Adipose tissue (tissue), 3 donors: ENCODE results near the gene DNASE1L2. TPM values are rescaled to one million over a fixed set of nuclear protein-coding genes. Genes with fewer than 3 reads are reported as not detected.
"Not testable (repeated sequence)": the region's sequence is repeated elsewhere in the genome, so short reads cannot be mapped to it uniquely, and the experiment has no call there.

Experiments
- H3K27ac ChIP-seq: one replicate; pipeline ENCODE4 v1.5.1; 2013; ENCODE audit warnings: low read depth, low read length
- WGBS, 3 donors: extraction: QIAGEN DNeasy Blood & Tissue Kit; methylation state at CpG; one replicate each; pipeline ENCODE4 v1.1.7; 2013; 5-methylcytosine and 5-hydroxymethylcytosine counted together
- polyA plus RNA-seq, 3 donors: library from polyadenylated mRNA; stranded (reverse); fragments of 200-250 nt; gene quantifications; one replicate each; pipeline ENCODE4 v1.2.3, GENCODE V29; 2013
- donor health status: healthy with polysubstance abuse.
- donor health status: Bipolar disorder and iron deficiency.
- donor health status: healthy.

The DNASE1L2 gene
- polyA plus RNA-seq, 3 donors = 0.41 to 0.45 (median 0.45) TPM

DNA sequence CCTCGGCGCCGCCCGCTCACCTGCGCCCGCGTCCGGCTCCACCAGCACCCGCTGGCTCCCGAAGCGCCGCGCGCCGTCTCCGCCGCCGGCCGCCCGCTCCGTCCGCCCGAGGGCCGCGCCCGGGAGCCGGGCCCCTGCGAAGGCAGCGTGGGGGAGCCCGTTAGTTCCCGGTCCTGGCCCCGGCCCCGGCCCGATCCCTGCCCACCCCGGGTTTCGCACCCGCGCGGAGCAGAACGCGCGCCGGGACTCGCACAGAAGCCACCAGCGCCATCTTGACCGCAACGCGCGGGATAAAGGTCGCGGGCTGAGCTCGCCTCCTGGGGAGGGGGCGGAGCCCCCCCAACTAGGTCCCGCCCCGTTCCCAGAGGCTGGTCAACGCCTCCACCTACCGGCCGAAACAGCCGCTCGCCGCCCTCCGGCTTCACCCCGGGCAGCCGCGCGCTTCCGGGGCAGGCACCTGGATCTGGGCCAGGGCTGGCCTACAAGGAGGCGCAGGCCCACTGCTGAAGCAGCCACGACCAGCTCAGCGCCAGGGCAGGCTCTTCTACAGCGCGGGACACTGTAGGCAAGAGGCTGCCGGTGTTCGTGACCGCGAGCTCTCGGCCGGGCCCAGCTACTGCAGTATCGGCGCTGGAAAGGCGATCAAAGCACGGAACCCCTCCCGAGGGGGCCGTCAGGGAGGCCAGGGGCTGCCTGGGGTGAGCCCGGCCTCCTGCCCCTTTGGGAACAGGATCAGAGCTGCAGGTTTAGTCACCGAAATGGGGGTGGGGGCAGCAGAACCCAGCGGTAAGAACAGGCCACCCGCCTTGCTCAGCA, 15.3 kb downstream of the DNASE1L2 start, which contains the start of gene ECI1:
ECI1 (minus strand) TSS at position 292 of the 816 bp plus-strand sequence; CDS start at position 271, 21 bp downstream.
- H3K27ac ChIP-seq = no peak within 1 kb of the TSS
- 2 to 3% (median 2%) methylated on average over 68 to 88 of the region's 88 CpGs for WGBS, 3 donors

DNA sequence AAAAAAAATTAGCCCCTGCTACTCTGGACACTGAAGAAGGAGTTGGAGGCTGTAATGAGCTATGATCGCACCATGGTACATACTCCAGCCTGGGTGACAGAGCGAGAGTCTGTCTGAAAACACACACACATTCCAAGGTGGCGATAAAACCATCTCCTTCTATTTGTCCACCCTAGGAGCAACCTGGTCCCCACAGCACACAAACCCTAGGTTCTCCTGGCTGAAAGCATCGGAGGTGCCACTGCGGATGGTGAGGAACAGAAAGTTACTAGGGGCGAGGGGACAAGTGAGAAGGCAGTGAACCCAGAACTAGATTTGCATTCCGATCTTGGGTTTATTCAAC, 16.5 kb downstream of the DNASE1L2 start:
- 92 to 97% (median 94%) methylated on average over 7 of the region's 7 CpGs for WGBS, 3 donors
- no peak overlapping the region for H3K27ac ChIP-seq

DNA sequence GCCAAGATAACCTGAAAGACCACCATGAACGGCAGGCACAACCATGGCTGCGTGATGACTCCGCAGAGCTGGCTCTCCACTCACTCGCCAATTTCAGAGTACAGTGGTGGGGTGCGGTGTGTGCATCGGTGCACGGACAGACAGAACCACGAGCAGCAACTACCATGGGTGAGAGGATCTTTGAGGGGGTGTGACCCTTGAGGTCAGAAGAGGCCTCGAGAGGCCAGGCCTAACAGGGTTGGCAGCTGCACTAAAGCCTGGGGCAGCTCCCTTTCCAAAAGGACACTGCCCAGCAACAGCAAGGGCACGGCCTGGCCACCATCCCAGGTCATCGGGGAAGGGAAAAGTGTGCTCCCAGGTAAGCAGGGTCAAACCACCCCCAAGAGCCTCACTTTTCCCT, 17.0 kb downstream of the DNASE1L2 start:
- WGBS, 3 donors = 90% methylated on average over 11 of the region's 11 CpGs
- no peak overlapping the region for H3K27ac ChIP-seq

DNA sequence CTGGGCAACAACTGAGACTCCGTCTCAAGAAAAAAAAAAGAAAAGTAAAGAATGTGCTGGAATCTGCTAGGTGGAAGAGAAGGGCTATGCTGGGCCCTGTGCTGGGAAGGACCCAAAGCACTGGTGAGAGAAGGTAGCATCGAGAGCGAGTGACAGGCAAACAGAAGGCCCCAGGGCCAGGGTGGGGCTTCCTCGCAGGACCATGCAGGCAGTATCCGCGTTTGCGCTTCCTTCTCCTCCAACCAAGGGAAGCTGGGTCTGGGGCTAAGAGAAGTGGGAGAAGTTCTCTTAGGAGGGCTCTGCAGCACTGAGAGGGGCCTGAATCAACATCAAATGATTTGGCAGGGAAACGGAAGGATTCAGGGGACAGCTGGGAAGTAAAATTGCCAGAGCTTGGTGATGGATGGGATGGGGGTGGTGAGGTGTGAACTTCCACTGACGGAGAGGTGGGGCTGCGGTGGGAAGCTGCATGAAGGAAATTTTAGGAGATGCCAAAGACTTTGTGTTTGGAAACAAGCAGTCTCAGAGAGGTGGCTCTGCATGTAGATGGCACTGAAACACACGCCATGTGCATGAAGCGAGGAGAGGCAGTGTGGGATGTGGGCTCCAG, 20.4 kb downstream of the DNASE1L2 start:
- no peak overlapping the region for H3K27ac ChIP-seq
- 83 to 88% (median 87%) methylated on average over 12 of the region's 12 CpGs for WGBS, 3 donors

DNA sequence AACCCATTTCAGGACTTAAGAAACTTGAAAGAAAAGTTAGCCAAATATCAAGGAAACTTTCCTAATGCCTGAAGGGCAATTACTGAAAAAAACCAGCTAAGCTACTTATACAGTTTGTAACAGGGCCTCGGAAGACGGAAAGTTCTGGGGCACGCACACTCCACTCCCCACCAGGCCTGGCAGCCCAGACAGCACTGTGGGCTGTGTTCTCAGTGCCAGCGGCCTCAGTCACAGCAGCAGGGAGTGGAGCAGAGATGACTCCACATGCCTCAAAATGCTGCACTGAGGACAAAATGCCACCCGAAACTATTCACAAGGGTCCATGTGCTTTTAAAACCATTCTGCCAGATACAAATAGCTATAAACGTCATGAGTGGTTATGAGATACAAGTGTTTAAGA, 21.5 kb downstream of the DNASE1L2 start:
- WGBS, 3 donors = 95 to 96% (median 95%) methylated on average over 6 of the region's 6 CpGs
- H3K27ac ChIP-seq = no peak overlapping the region

DNA sequence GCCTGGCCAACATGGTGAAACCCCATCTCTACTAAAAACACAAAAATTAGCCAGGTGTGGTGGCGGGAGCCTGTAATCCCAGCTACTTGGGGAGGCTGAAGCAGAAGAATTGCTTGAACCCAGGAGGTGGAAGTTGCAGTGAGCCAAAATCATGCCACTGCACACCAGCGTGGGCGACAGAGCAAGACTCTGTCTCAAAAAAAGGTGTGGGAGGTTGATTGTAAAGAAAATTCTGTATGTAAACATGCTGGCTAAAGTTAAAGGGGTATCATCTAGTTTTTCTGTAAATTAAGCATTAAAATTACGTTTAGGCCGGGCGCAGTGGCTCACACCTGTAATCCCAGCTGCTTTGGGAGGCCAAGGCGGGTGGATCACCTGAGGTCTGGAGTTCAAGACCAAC, 22.3 kb downstream of the DNASE1L2 start:
- not testable (repeated sequence) for H3K27ac ChIP-seq
- WGBS, 3 donors = 94 to 98% (median 97%) methylated on average over 7 of the region's 7 CpGs

DNA sequence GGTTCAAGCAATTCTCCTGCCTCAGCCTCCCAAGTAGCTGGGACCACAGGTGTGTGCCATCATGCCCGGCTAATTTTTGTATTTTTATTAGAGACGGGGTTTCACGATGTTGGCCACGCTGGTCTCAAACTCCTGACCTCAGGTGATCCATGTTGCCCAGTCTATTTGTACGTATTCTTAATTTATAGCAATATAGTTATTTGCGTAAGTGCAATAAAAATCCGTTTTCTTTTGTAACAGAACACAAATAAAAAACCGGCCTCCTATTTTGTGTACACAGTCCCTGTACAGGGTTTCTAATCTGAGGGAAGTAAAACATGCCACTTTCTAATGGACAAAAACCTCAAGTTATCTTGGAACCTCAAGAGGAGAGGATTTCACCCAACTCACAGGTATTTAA, 24.0 kb downstream of the DNASE1L2 start:
- H3K27ac ChIP-seq = no peak overlapping the region
- WGBS, 3 donors = 95 to 96% (median 96%) methylated on average over 8 of the region's 8 CpGs

DNA sequence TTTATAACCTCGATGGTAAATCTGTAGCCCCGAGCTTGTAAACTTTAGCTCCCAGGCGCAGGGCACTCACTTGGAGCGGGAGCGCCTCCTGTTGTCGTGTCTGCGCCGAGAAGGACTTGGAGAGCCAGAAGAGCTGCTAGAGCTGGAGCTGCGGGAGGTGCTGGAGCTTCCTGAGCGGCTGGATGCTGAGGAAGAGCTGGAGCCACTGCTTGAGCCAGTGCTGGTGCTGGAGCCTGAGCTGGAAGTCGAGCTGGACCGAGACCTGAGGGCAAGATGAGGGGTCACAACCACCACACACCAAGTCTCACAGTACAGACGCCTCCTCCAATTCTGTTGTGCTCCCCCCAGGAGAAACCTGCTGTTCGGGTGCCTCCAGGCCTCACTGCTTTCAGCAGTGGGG, 26.8 kb downstream of the DNASE1L2 start:
- 79 to 87% (median 82%) methylated on average over 14 of the region's 14 CpGs for WGBS, 3 donors
- not testable (repeated sequence) for H3K27ac ChIP-seq

DNA sequence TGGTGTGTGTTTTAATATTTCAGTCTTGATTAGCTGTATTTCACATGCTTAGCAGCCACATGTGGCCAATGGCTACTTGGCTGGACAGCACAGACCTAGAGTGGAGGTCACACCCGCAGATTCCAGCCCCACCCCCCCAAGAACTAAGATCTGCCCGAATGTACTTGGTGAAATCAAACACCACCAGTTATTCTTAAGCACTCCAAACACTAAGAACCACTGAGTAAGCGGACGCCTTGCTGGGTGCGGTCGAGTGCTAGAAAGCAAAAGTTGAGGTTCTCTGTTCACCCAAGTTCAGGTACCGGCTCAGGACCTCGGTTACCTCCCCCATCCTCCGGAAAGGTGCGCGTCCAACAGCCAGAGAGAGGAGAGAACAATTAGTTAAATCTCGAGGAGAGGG, 30.6 kb downstream of the DNASE1L2 start:
- not testable (repeated sequence) for H3K27ac ChIP-seq
- WGBS, 3 donors = 5 to 8% (median 7%) methylated on average over 6 to 11 of the region's 12 CpGs

DNA sequence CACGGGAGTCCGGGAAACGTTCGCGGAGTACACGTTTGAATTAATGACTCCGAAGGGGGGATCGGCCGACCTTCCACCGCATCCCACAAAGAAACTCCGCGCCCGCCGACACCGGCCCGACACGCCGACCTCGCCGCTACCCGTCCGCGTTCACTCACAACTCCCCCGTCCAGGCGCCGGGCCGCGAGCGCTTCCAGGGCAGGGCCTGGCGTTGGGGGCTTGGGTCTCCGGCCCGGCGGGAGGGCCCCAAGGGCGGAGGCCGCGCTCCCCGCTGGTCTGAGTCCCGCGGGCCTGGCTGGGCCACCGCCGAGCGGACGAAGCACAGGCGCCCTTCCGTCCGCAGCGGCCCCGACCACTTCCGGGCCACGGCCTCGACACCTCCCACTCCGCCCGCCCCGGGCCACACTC, 31.3 kb downstream of the DNASE1L2 start:
- H3K27ac ChIP-seq = peak overlapping the region; percentile 60
- 0 to 1% (median 0%) methylated on average over 40 to 54 of the region's 54 CpGs for WGBS, 3 donors

DNA sequence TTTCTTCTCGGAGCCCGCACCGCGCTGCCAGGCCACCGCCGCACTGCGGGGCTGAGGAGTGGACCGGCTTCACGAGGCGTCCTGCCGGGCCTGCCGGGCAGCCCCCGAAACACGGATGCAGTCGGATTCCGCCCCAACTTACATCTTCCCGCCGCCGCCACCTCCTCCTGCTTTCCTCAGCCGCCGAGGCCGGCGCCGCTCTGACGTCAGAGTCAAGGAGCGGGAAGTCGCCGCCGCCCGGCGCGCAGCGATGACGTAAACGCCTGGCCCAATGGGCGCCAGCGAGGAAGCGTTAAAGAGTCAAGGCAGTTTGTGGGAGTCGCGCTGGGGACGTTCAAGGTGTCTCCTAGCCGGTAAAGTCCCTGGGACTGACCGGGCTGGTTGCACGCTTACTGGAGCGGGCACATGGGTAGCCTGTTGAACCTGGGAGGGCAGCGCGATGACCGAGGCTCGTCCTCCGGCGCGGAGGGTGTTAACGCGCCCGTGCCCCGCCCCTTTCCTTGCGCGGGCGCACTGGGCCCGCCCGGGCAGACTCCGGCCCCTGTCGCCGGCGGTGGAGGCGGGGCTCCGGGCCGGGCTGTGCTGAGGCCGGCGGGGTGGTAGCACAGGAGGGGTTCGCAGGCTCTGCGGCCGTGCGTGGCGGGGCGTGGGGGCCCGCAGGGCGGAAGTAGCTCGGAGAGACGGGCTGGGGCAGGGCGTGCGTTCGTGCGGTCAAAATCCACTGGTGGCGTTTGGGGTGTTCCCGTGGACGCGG, 31.8 kb downstream of the DNASE1L2 start, which contains the start of gene RNPS1:
RNPS1 (minus strand) TSS at position 214 of the 754 bp plus-strand sequence. CDS start 3,483 bp downstream, outside the sequence.
- 0 to 1% (median 1%) methylated on average over 71 to 85 of the region's 88 CpGs for WGBS, 3 donors
- H3K27ac ChIP-seq = peak within 1 kb of the TSS; percentile 60

DNA sequence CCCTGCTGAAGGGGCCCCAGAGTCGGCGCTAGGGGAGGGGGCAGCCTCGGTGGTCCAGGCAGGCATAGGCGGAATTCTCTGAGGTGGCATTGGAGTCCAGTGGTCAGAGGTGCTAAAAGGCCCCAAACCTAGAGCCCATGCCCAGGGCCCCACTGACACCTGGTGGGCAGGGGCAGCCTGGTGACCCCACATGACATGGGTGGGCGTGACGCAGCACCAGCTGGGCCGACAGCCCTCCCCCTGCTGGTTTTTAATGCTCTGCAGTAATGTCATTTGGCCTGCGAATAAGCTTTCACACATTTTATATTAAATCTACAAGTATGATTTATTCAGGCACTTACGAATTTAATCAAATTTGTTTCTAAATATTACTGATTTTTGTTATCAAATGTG, 33.8 kb downstream of the DNASE1L2 start:
- 86 to 92% (median 87%) methylated on average over 9 of the region's 9 CpGs for WGBS, 3 donors
- no peak overlapping the region for H3K27ac ChIP-seq

DNA sequence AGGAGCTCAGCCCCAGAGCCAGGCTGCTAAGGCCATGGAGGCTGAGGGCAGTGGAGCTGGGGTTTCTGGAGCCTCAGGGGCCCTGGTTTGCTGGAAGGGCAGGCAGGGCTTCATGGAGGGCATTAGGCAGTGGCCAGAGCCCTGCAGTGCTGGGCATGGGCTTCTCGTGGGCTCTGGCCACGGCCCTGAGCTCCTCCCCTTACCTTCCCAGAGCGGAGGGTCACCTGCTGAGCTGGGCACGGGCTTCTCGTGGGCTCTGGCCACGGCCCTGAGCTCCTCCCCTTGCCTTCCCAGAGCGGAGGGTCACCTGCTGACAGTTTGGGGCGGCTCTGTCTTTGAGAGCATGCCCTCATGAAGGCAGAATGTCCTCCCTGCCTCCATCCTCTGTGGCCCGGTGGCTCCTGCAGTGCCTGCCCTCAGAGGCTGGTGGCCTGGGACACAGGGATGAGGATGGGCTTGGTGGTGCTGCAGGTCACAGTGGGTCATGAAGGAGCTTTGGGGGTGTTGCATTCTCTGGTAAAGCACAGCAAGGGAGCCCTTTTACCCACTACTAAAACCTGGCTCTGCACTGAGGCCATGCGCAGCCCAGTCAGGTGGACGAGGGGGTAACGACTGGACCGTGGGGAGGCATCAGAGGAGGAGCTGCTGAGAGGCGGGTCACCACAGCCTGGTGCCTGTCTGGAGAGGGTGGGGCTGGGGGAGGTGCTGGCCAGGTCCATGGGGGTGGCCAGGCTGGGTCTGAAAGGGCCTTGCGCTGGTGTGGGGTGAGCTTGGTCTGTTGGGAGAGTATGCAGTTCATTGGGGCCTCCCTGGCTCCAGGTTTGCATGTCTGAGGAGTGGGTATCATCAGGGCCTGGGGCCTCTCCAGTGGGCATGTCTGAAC, 34.6 kb downstream of the DNASE1L2 start:
- H3K27ac ChIP-seq = no peak overlapping the region
- 85 to 91% (median 90%) methylated on average over 13 to 15 of the region's 15 CpGs for WGBS, 3 donors

DNA sequence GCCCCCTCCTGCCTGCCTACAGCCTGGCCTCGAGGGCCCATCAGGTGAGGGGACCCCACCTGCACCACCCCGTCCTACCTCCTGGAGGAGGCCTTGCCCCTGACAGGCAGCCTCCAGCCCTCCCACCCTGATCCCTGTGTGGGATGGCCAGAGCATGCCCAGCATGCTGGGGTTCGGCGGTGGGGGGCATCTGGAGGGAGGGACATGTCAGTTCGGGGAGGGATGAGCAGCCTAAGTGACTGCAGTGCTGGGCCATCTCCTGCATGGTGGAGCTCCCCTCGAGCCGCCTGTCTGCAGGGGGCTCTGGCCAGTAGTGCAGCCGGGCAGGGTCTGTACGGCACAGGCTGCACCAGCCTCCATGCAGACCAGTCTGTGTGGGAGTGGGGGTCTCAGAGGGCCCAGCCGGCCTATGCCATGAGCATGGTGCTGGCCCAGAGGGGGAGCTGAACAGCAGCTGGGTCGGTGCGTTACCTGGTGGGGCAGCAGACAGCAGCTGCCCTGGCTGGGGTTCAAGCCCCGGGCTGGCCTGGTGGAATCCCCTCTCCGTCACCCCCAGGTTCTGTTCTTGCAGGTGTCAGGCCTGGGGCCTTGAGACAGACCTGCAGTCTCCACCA, 35.7 kb downstream of the DNASE1L2 start:
- no peak overlapping the region for H3K27ac ChIP-seq
- 89 to 94% (median 91%) methylated on average over 14 of the region's 14 CpGs for WGBS, 3 donors

DNA sequence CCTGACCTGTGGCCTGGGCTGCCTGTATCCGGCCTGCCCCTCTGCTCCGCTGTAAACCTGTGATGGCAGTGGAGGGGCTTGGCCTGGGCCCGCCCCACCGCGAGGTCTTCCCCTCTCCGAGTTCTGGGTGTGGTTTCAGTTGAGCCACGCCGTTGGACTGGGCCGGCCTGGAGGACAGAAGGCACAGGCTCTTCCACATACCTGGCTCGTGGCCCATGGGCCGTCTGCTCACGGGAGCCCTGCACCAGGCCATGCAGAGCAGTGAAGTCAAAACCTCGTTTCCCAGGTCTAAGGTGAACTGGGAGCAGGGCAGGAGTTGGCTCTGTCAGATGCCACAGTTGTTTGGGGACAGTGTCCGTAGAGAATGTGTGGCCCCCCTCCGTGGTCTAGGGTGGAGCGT, 37.2 kb downstream of the DNASE1L2 start:
- 77 to 82% (median 78%) methylated on average over 16 of the region's 16 CpGs for WGBS, 3 donors
- H3K27ac ChIP-seq = no peak overlapping the region

DNA sequence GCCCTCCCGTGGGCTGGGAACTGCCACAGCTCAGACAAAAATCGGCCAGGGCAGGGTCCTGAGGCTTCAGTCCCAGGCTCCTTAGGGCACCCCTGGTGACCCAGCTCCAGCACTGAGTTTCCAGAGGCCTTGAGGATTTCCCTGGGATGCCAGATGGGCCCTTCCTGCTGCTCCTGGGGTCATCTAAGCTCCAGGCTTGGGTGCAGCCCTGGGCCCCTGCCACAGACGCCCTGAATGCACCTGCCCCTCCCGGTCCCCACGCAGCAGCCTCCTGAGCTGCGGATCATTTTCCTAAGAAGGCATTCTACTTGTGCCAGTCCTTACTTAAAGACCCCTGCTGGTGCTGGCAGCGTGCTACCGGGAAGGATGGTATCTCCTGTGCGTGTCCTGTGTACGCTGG, 37.7 kb downstream of the DNASE1L2 start:
- 70 to 89% (median 83%) methylated on average over 10 of the region's 10 CpGs for WGBS, 3 donors
- H3K27ac ChIP-seq = no peak overlapping the region

DNA sequence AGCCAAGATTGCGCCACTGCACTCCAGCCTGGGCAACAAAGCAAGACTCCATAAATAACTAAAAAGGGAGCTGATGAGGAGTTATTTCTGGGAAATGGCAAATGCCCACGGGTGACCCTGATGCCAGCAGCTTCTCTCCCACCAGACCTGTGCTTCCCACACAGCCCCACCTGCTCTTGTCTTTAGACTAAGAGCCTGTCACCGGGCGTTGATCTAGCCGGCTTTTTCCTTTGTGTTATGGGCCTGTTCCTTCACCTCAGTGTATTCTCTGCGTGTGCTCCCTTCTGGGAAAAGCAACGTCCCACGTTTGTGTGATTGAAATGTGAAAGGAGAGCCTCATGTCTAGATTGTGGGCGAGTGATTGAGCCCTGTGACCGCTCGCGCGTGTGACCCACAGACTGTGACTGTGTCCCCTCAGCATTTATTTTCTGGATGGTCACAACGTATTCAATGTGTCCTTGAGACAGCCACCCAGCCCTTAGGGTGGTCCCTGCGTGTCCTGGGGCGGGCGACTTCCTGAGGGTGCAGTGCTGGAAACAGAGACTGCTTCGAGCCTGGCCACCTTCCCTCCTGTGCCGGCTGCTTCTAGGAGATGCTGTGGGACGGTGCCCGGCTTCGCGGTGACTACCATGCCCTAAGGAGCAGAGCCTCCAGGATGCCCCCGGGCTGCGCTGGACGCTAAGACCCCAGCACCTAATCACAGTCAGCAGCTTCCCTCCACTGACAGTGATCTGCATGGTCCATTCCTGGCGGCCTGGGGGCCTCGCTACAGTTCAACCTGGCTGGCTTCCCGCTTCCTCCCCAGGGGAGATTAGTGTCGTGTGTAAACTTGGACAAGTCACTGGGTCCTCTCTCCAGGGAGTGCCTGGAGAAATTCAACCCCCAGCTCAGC, 39.5 kb downstream of the DNASE1L2 start:
- WGBS, 3 donors = 72 to 81% (median 79%) methylated on average over 29 to 30 of the region's 30 CpGs
- no peak overlapping the region for H3K27ac ChIP-seq
